Activated CD4-positive, CD25-positive, alpha-beta regulatory T cell (primary cell): Measurements from ENCODE around the gene SLIT3.
"Not testable (repeated sequence)": the region's sequence is repeated elsewhere in the genome, so short reads cannot be mapped to it uniquely, and the experiment has no call there.

ENCODE experiments used
- DNase-seq, 4 experiments: peaks; one replicate each; lab custom pipeline; 2025; lab: John Stamatoyannopoulos, UW

The SLIT3 gene

GRCh38 chr5:168771678-168772077 is 529.3 kb downstream of the SLIT3 start:
- DNase-seq, result no peak

DNA sequence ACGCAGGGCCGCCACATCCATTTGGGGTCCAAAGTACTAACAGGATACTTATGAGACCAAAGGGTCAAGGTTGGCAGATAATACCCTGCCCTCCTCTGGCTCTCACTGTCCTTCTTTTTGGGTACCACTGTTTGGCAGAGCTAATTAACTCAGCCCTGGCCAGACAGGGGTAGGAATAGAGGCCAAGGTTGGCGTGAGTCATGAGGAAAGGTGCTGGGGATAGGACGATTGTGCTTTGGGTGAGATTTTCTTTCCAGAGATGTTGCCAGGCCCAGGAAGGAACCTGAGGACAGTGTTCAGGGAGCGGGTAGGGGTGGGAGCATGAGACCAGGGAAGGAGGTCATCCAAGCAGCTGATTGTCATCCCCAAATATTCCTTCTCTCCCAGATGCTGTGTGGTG is 529.9 kb downstream of the SLIT3 start:
- DNase-seq, result no peak

DNA sequence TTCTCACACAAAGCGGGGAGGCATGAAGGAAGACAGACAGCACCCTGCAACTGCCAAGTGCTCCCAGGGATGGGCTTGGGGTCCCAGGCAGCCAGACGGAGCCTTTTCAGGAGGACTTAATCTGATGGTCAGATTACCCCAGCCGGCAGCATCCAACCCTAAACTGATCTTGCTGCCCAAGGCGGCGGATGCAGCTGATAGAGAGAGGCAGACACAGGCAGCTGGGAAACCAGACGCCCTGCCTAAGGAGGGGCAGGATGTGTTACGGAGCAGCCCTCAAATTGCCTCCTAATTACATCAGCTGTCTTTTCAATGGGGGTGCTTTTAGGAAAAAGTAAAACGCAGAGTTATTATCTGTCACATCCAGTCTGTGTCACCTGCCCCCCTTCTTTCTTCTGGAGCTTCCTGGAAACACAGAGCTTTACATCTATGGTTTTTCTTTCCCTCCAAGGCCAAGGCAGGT is 530.9 kb downstream of the SLIT3 start:
- DNase-seq, result no peak

DNA sequence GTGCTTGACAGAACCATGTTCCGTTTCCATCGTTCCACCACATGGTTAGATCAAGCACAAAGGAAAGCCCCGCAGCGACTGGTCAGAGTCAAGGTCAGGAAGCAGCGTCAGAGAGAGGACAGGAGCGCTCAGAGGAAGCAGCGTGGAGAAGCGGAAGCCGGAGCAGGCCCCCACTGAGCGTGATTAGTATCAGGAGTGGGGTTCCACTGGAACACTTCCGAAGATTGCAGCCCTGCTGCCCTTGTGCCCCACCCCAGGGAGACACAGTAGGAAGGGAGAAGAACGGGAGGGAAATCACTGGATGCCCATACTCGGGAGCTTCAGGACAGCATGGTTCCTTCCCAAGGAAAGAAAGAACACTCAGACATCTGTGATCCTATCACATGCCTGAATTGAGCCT is 532.8 kb downstream of the SLIT3 start:
- no peak for DNase-seq

DNA sequence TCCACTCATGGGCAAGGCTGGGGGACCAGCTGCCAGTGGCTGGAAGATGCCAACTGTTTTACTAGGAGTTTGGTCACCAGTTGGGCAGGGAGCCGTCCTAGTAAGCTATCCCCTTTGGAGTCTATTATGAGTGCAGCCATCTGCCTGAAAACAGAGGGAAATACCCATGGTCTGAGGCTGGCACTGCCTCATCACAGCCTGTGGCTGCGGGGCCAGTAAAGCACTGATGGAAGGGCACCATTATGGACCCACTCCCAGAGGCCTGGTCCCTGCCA is 534.6 kb downstream of the SLIT3 start:
- no peak for DNase-seq

DNA sequence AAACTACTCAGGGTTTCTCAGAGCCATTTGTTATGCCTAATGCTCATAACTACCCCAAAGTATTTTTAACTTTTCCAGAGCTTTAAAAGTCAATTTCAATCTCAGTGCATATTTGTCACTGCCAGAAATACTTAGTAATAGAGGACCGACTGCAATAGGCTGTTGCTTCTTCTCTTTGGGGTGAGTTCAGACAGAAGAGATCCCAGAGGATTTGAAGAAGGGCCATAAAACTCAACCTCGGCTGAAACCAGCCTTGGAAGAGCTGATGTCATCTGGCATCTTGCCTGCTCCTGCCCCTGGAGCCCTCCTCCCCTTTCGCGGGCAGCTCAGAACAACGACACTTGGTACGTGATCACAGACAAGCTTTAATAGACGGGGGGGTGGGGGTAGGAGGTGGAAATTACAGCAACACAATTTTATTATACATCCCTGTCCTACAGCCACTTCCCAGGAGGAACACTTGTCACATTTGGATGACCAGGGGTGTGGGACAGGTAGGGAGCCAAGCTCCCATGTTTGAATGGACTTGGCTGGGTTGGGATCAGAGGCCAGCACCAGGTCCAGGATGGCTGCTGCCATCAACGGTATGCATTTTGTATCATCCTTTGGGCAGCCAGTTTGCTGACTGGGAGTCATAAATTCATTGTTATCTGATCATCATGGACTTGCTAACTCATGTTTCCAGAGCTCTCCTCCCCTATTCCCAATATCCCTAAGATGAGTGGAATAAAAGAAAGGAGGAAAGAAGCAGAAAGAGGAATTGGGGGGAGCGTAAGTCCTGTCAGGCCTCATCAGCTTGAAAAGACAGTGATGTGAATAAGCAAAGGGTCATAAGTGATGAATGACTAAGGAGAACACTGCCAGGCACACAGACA is 535.2 kb downstream of the SLIT3 start:
- DNase-seq, result no peak

DNA sequence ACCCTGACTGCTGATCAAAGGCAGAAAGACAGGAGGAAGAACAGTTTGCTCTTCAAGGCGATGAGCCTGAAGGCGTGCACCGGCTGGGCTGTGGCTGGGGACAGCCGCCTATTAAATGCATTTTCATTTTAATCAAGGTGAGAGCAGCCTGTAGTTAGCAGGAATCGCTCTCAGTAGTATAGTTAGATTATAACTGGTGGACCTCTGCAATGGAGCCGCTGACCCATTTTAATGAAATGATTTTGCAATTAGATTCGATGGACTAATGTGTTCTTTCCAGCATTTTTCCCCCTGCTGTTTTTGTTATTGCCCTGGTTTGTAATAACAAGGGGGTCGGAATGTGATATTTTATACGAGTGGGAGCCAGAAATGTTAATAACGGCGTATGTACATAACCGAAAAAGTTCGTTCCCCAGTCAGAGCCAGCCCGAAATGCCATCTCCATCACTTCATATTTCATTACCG is 535.8 kb downstream of the SLIT3 start:
- no peak for DNase-seq

GRCh38 chr5:168756453-168757391 is 544.2 kb downstream of the SLIT3 start:
- DNase-seq, result no peak

DNA sequence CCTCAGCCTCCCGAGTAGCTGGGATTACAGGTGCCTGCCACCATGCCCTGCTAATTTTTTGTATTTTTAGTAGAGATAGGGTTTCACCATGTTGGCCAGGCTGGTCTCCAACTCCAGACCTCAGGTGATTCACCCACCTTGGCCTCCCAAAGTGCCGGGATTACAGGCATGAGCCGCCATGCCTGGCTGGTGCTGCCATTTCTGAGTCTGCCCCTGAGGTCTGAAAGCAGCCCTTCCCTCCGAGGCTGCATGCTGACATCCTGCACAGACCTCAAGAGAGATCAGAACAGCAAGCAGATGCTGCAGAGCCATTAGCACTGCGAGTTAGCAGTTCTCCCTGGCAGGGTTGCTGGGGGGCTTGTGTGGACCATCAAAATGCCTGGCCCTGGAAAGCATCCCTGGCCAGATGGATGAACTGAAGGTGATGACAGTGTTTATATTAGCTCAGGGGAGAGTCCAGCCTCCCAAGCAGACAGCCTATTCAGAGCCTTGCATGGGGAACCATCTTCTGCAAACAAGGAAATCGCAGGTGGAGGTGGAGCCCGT is 545.3 kb downstream of the SLIT3 start:
- no peak for DNase-seq

- DNase-seq, result no peak
Observed at GRCh38 chr5:168753691-168754254, 547.2 kb downstream of the SLIT3 start.

GRCh38 chr5:168752416-168753190 is 548.3 kb downstream of the SLIT3 start:
- no peak for DNase-seq

DNA sequence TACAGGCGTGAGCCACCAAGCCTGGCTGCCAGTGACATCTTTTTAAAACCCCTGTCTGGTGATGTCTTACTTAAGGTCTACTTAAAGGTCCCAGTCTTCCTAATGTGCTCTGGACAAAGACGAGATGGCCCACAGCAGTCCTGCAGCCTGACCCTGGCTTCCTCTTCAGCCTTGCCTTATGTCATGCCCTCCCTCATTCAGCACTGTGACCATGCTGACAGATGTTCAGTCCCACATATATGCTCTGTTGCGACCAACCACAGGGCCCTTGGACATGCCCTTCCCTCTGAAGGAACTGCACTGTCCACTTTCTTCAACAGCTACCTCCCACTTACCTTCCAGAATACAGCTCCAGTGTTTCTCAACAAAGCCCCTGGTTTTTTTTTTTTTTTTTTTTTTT is 548.9 kb downstream of the SLIT3 start:
- no peak for DNase-seq

GRCh38 chr5:168750926-168751325 is 550.0 kb downstream of the SLIT3 start:
- no peak for DNase-seq

- DNase-seq, result no peak
Observed at GRCh38 chr5:168749391-168750100, 551.4 kb downstream of the SLIT3 start.

GRCh38 chr5:168747987-168748777 is 552.8 kb downstream of the SLIT3 start:
- peak in 1 of 4 experiments; percentile 3 for DNase-seq

GRCh38 chr5:168746893-168747640 is 553.9 kb downstream of the SLIT3 start:
- no peak for DNase-seq

GRCh38 chr5:168746126-168746892 is 554.6 kb downstream of the SLIT3 start:
- DNase-seq, result not testable (repeated sequence)

- DNase-seq, result no peak
Observed at GRCh38 chr5:168743617-168744016, 557.3 kb downstream of the SLIT3 start.
